ENCODE data around the gene MTUS2.

The MTUS2 gene

GRCh38 chr13:29516012-29516411 is 695.9 kb downstream of the MTUS2 start:
- Histone ChIP-seq H3K27ac (ENCODE audit: low read depth, low read length) (no peak overlapping the region), H3K4me2 (ENCODE audit: low read depth, low read length, poor library complexity, severe bottlenecking) (no peak overlapping the region), H2AFZ (ENCODE audit: low read depth, low read length, severe bottlenecking) (no peak overlapping the region), H3F3A (ENCODE audit: insufficient read depth) (no peaks in the 10 kb centered on the region), H3K9me2 (replicated peaks; ENCODE audit: insufficient read depth, low read length) (no peaks in the 10 kb centered on the region), H3K9me3 (ENCODE audit: insufficient read depth, low read length) (no peaks in the 10 kb centered on the region), H3K4me3 (ENCODE audit: insufficient read depth, low read length, poor library complexity, severe bottlenecking) (no peak overlapping the region), H3K79me2 (ENCODE audit: insufficient read depth, low read length) (no peaks in the 10 kb centered on the region), H3K9ac (ENCODE audit: low read length) (no peak overlapping the region), H3K36me3 (ENCODE audit: low read length) (peaks cover 7% of the 10 kb centered on the region; the same call in 1 of the 2 replicates), H3K27me3 (ENCODE audit: low read length) (no peaks in the 10 kb centered on the region), H4K20me1 (ENCODE audit: low read depth, low read length) (no peaks in the 10 kb centered on the region)
- TF ChIP-seq EZH2phosphoT487 (conservative IDR thresholded peaks at IDR 0.05; ENCODE audit: low read length): no peak
- TF ChIP-seq CTCF (IDR thresholded peaks at IDR 0.05; ENCODE audit: insufficient read depth, low read length, poor library complexity, severe bottlenecking): no peak

GRCh38 chr13:29516880-29517279 is 696.7 kb downstream of the MTUS2 start:
- H3K9ac ChIP-seq (ENCODE audit: low read length): no peak overlapping the region
- no peaks in the 10 kb centered on the region for H3K9me3 ChIP-seq (ENCODE audit: insufficient read depth, low read length)
- no peaks in the 10 kb centered on the region for H3K27me3 ChIP-seq (ENCODE audit: low read length)
- no peaks in the 10 kb centered on the region for H3K9me2 ChIP-seq (replicated peaks; ENCODE audit: insufficient read depth, low read length)
- H3K36me3 ChIP-seq (ENCODE audit: low read length): peaks cover 9% of the 10 kb centered on the region; the same call in 1 of the 2 replicates
- H4K20me1 ChIP-seq (ENCODE audit: low read depth, low read length): no peaks in the 10 kb centered on the region
- H3K4me2 ChIP-seq (ENCODE audit: low read depth, low read length, poor library complexity, severe bottlenecking): no peak overlapping the region
- H3K4me3 ChIP-seq (ENCODE audit: insufficient read depth, low read length, poor library complexity, severe bottlenecking): no peak overlapping the region
- no peaks in the 10 kb centered on the region for H3F3A ChIP-seq (ENCODE audit: insufficient read depth)
- H2AFZ ChIP-seq (ENCODE audit: low read depth, low read length, severe bottlenecking): no peak overlapping the region
- TF ChIP-seq CTCF (IDR thresholded peaks at IDR 0.05; ENCODE audit: insufficient read depth, low read length, poor library complexity, severe bottlenecking) (no peak), EZH2phosphoT487 (conservative IDR thresholded peaks at IDR 0.05; ENCODE audit: low read length) (no peak)
- no peaks in the 10 kb centered on the region for H3K79me2 ChIP-seq (ENCODE audit: insufficient read depth, low read length)
- no peak overlapping the region for H3K27ac ChIP-seq (ENCODE audit: low read depth, low read length)

- H3K36me3 ChIP-seq (ENCODE audit: low read length): peaks cover 17% of the 10 kb centered on the region; the same call in 1 of the 2 replicates
- no peaks in the 10 kb centered on the region for H3F3A ChIP-seq (ENCODE audit: insufficient read depth)
- no peak overlapping the region for H2AFZ ChIP-seq (ENCODE audit: low read depth, low read length, severe bottlenecking)
- no peak overlapping the region for H3K4me3 ChIP-seq (ENCODE audit: insufficient read depth, low read length, poor library complexity, severe bottlenecking)
- TF ChIP-seq EZH2phosphoT487 (conservative IDR thresholded peaks at IDR 0.05; ENCODE audit: low read length) (no peak), CTCF (IDR thresholded peaks at IDR 0.05; ENCODE audit: insufficient read depth, low read length, poor library complexity, severe bottlenecking) (no peak)
- no peaks in the 10 kb centered on the region for H3K79me2 ChIP-seq (ENCODE audit: insufficient read depth, low read length)
- no peaks in the 10 kb centered on the region for H3K9me3 ChIP-seq (ENCODE audit: insufficient read depth, low read length)
- H4K20me1 ChIP-seq (ENCODE audit: low read depth, low read length): no peaks in the 10 kb centered on the region
- H3K27me3 ChIP-seq (ENCODE audit: low read length): no peaks in the 10 kb centered on the region
- no peak overlapping the region for H3K4me2 ChIP-seq (ENCODE audit: low read depth, low read length, poor library complexity, severe bottlenecking)
- no peak overlapping the region for H3K9ac ChIP-seq (ENCODE audit: low read length)
- H3K9me2 ChIP-seq (replicated peaks; ENCODE audit: insufficient read depth, low read length): no peaks in the 10 kb centered on the region
- no peak overlapping the region for H3K27ac ChIP-seq (ENCODE audit: low read depth, low read length)
Measured at GRCh38 chr13:29519921-29520320, 699.8 kb downstream of the MTUS2 start.

All from SU-DHL-6 (cell line).